Spleen (tissue), 11 donors: ENCODE results near the gene NFATC1. TPM values are rescaled to one million over a fixed set of nuclear protein-coding genes. Genes with fewer than 3 reads are reported as not detected.

Experiments
- DNase-seq: peaks from one replicate; pipeline ENCODE4 v3.0.0-alpha.2; 2020
- H3K27ac ChIP-seq, 8 donors: fragments of 200-600 bp; sonication (generic) in 7 of 8; 1 replicate in 4 of 8; 2 replicates in 4 of 8; pipeline versions ENCODE4 v1.5.0 to v1.8.0; 2016 to 2021; ENCODE audit warnings: inconsistent platforms in 4 of 8, mild to moderate bottlenecking in 4 of 8, moderate library complexity in 1 of 8
- H3K27me3 ChIP-seq, 7 donors: fragments of 200-600 bp; sonication (generic) in 6 of 7; replicated peaks in 1 of 7; 1 replicate in 4 of 7; 2 replicates in 3 of 7; pipeline versions ENCODE4 v1.5.0 to v1.8.0; 2016 to 2021; ENCODE audit warnings: inconsistent platforms in 3 of 7, mild to moderate bottlenecking in 1 of 7
- H3K36me3 ChIP-seq, 6 donors: fragments of 200-600 bp; sonication (generic) in 5 of 6; 1 replicate in 4 of 6; 2 replicates in 2 of 6; pipeline versions ENCODE4 v1.5.0 to v1.8.0; 2016 to 2021; ENCODE audit warnings: inconsistent platforms in 2 of 6
- H3K4me1 ChIP-seq, 6 donors: fragments of 200-600 bp; sonication (generic) in 5 of 6; 1 replicate in 3 of 6; 2 replicates in 3 of 6; pipeline versions ENCODE4 v1.5.0 to v1.8.0; 2016 to 2021; ENCODE audit warnings: inconsistent platforms in 3 of 6
- H3K4me3 ChIP-seq, 8 donors: fragments of 200-600 bp; sonication (generic) in 7 of 8; 1 replicate in 4 of 8; 2 replicates in 4 of 8; pipeline versions ENCODE4 v1.5.0 to v1.8.0; 2016 to 2021; ENCODE audit warnings: inconsistent platforms in 4 of 8, mild to moderate bottlenecking in 4 of 8, moderate library complexity in 2 of 8
- H3K9me3 ChIP-seq, 8 donors: fragments of 200-600 bp; sonication (generic) in 7 of 8; 1 replicate in 4 of 8; 2 replicates in 4 of 8; pipeline versions ENCODE4 v1.5.0 to v1.8.0; 2016 to 2021; ENCODE audit warnings: inconsistent platforms in 4 of 8
- POLR2A ChIP-seq, 3 donors: fragments of 450-650 bp; IDR thresholded peaks; one replicate each; pipeline ENCODE4 v1.5.1; 2017; ENCODE audit warnings: antibody characterized with exemption in 3 of 3, mild to moderate bottlenecking in 1 of 3
- POLR2AphosphoS5 ChIP-seq, 3 donors: sonication (generic); formaldehyde crosslinking; IDR thresholded peaks; one replicate each; pipeline ENCODE4 v1.5.1; 2017; ENCODE audit warnings: antibody characterized with exemption in 3 of 3
- WGBS, 5 donors: extraction: QIAGEN DNeasy Blood & Tissue Kit in 3 of 5; methylation state at CpG; one replicate each; pipeline versions ENCODE4 v1.1.5 to v1.1.7; 2013 to 2018; 5-methylcytosine and 5-hydroxymethylcytosine counted together
- intact Hi-C: fragments of 100-400 bp; cut with DNase I; formaldehyde crosslinking; loops from one replicate; pipeline ENCODE4 v1.15.0; 2023; ENCODE audit warnings: low total_unique reads
- polyA plus RNA-seq, 3 donors: library from polyadenylated mRNA; stranded (reverse); fragments of 200-250 nt; gene quantifications; one replicate each; pipeline ENCODE4 v1.2.1, GENCODE V29; 2013
- total RNA-seq, 7 donors: library from RNA; depleted of rRNA in 3 of 7; stranded (reverse); fragments of >200 nt in 3 of 7; fragmentation: NEBNext Ultra II Directional in 4 of 7; extraction: Animal tissue kit (Norgen Biotek cat#: 25700) in 4 of 7; gene quantifications; one replicate each; pipeline versions ENCODE4 v1.1.0 to v1.2.1, GENCODE V29; 2016 to 2021
- TF ChIP-seq, protein P1 (sequence below), 11 experiments: fragments of 200-600 bp in 7 of 11; fragments of 450-650 bp in 4 of 11; sonication (generic) in 4 of 11; IDR thresholded peaks in 8 of 11; conservative IDR thresholded peaks in 3 of 11; 1 replicate in 7 of 11; 2 replicates in 4 of 11; pipeline versions ENCODE4 v1.4.0 to v1.8.0; 2016 to 2021; ENCODE audit warnings: antibody characterized with exemption in 11 of 11, inconsistent platforms in 4 of 11, mild to moderate bottlenecking in 1 of 11
- donor health status: healthy with polysubstance abuse.
- donor health status: DM: no; HTN: no; CAD: no; lungs with moderate emphysema.
- donor health status: DM: no; HTN: no; CAD: no.
- donor health status: Bipolar disorder and iron deficiency.
- donor health status: healthy.
- donor health status: DM: no; HTN: no; CAD: no.
- donor health status: DM: yes; HTN: yes; CAD: no.

The NFATC1 gene
- total and polyA plus RNA-seq, 10 donors, result 20.7 to 64.9 (median 47.4) TPM

DNA sequence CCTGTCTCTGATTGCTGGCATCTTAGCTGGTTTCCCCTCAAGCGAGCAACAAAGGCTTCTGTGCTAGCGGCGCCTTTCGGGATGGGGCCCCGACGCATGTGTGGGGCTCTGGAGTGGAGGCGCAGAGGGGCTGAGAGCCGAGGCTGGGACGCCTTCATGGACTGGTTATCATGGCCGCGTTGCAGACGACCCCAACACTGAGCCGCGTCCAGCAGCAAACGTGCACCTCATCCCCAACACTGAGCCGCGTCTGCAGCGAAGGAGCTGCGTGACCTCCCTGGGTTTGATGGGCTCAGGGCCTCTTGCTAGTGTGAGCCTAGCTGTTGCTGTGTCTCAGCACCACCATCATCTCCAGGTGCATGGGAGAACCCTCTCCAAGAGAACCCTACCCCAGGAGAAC, 160.2 kb downstream of the NFATC1 start:
- Histone ChIP-seq H3K36me3 (no peaks in the 10 kb centered on the region), H3K27me3 (peaks cover 0 to 15% (median 0%) of the 10 kb centered on the region in 7 donors), H3K4me3 (no peak overlapping the region), H3K27ac (no peak overlapping the region), H3K9me3 (no peaks in the 10 kb centered on the region), H3K4me1 (no peaks in the 10 kb centered on the region)
- WGBS, 5 donors, result 91 to 99% (median 96%) methylated on average over 15 to 19 of the region's 19 CpGs
- no peak for DNase-seq
- TF ChIP-seq, protein P1, sequence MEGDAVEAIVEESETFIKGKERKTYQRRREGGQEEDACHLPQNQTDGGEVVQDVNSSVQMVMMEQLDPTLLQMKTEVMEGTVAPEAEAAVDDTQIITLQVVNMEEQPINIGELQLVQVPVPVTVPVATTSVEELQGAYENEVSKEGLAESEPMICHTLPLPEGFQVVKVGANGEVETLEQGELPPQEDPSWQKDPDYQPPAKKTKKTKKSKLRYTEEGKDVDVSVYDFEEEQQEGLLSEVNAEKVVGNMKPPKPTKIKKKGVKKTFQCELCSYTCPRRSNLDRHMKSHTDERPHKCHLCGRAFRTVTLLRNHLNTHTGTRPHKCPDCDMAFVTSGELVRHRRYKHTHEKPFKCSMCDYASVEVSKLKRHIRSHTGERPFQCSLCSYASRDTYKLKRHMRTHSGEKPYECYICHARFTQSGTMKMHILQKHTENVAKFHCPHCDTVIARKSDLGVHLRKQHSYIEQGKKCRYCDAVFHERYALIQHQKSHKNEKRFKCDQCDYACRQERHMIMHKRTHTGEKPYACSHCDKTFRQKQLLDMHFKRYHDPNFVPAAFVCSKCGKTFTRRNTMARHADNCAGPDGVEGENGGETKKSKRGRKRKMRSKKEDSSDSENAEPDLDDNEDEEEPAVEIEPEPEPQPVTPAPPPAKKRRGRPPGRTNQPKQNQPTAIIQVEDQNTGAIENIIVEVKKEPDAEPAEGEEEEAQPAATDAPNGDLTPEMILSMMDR (IDR thresholded peaks at IDR 0.05 in 8 of 11, conservative IDR thresholded peaks at IDR 0.05 in 3 of 11), result no peak
- TF ChIP-seq POLR2A (IDR thresholded peaks at IDR 0.05), result no peak
- no peak for TF ChIP-seq POLR2AphosphoS5 (IDR thresholded peaks at IDR 0.05)
- intact Hi-C loops, result no loop called here

DNA sequence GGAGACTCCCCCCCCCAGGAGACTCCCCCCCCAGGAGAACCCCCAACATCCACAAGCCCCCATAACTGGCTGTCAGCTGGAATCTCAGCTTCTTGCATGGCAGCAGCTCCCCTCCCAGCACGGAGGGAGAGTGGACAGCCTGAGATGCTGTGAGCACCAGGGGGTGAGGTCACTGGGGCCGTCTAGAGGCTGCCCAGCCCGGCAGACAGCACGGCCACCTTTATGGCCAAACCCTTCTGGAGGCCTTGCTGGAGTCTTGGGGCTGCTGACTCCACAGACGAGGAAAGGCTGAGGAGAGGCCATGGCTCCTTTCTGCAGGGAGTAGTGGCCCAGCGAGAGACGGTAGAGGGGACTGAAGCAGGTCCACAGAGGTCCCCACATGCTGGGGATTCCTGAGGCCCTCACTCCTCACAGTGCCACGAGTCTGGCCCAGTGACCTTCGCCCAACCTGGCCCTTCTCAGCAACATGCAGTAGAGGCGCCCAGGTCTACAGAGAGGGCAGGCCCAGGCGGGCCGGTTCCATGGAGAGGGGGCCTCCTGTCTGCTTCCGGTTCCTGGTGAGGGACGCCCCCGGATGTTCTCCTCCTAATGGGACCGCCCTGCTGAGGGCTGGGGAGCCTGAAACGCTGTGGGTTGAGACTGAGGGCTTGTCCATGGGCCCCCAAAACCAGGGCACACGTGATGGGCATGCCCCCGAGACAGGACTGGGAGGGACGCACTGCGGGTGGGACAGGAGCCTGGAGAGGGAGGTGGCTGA, 161.3 kb downstream of the NFATC1 start:
- intact Hi-C loops, result no loop called here
- no peaks in the 10 kb centered on the region for H3K9me3 ChIP-seq
- DNase-seq, result no peak

DNA sequence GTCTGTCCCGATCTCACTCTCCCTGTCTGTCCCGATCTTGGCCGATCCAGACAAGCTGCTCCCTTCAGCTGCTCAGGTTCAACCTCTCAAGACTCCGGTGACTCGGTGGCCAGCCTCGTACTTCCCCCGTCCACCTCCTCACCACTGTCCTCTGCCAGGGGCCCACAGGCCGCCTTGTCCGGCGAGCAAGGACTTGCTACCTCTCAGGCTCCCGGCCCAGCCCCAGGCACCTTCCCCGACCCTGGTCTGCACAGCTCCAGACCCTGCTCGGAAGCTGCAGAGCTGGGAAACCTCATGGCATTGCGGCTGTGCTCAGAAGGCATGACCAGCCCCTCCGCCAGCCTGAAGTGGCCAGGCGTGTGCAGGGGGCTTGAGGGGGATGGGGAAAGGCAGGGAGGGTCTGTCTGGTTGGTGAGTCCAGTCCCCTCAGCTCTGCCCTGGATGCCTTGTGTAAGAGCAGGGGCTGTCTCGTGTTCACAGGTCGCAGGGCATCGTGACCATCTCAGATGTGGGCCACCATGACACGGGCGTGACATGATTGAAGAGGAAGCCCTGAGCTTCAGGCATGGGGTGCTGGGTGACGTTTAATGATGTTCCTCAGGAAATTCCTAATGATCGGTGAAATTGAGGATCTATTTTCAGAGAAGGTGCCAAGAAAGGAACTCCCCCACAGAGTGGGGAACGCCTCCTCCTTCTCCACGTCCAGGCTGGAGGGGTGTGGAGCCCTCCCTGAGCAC, 162.6 kb downstream of the NFATC1 start:
- H3K36me3 ChIP-seq, result no peaks in the 10 kb centered on the region
- no peaks in the 10 kb centered on the region for H3K9me3 ChIP-seq
- 88 to 92% (median 89%) methylated on average over 24 to 25 of the region's 25 CpGs for WGBS, 5 donors
- DNase-seq, result no peak
- peaks cover 0 to 4% (median 0%) of the 10 kb centered on the region in 7 donors for H3K27me3 ChIP-seq
- no peak overlapping the region for H3K4me3 ChIP-seq
- no peaks in the 10 kb centered on the region for H3K4me1 ChIP-seq
- intact Hi-C loops, result no loop called here
- H3K27ac ChIP-seq, result no peak overlapping the region
- TF ChIP-seq POLR2A (IDR thresholded peaks at IDR 0.05), result no peak
- no peak for TF ChIP-seq POLR2AphosphoS5 (IDR thresholded peaks at IDR 0.05)
- TF ChIP-seq, protein P1 (IDR thresholded peaks at IDR 0.05 in 8 of 11, conservative IDR thresholded peaks at IDR 0.05 in 3 of 11), result no peak

More for the DNA sequence above, 161.3 kb downstream of the NFATC1 start:
- Histone ChIP-seq H3K27ac (no peak overlapping the region), H3K27me3 (peaks cover 0 to 15% (median 0%) of the 10 kb centered on the region in 7 donors), H3K4me1 (no peaks in the 10 kb centered on the region), H3K4me3 (no peak overlapping the region), H3K36me3 (no peaks in the 10 kb centered on the region)
- TF ChIP-seq, protein P1 (IDR thresholded peaks at IDR 0.05 in 8 of 11, conservative IDR thresholded peaks at IDR 0.05 in 3 of 11), result no peak
- TF ChIP-seq POLR2AphosphoS5 (IDR thresholded peaks at IDR 0.05) (no peak), POLR2A (IDR thresholded peaks at IDR 0.05) (no peak)
- 77 to 89% (median 82%) methylated on average over 8 to 21 of the region's 21 CpGs for WGBS, 5 donors

DNA sequence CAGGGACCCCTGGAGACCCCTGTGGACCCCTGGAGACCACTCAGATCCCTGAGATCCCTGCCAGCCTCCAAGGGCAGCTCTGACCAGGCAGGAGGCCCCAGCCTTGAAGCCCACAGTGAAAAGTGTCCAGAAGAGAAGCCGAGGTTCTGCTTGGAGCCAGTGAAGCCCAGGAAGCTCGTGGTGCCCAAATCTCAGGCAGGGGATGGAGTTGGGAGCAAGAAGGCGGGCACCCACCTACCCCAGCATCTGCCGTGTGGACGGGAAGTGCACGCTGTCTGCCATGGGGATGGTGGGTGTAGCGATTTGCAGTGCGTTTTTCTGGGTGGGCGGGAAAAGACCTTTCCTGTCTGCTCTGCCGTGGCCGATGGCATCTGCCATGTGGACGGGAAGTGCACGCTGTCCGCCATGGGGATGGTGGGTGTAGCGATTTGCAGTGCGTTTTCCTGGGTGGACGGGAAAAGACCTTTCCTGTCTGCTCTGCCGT, 163.2 kb downstream of the NFATC1 start:
- Histone ChIP-seq H3K4me1 (no peaks in the 10 kb centered on the region), H3K9me3 (no peaks in the 10 kb centered on the region), H3K4me3 (no peak overlapping the region), H3K27ac (no peak overlapping the region), H3K27me3 (peaks cover 0 to 4% (median 0%) of the 10 kb centered on the region in 7 donors), H3K36me3 (no peaks in the 10 kb centered on the region)
- intact Hi-C loops, result no loop called here
- 89 to 97% (median 92%) methylated on average over 14 to 18 of the region's 18 CpGs for WGBS, 5 donors
- DNase-seq, result no peak
- TF ChIP-seq POLR2AphosphoS5 (IDR thresholded peaks at IDR 0.05), result no peak
- TF ChIP-seq, protein P1 (IDR thresholded peaks at IDR 0.05 in 8 of 11, conservative IDR thresholded peaks at IDR 0.05 in 3 of 11), result no peak
- no peak for TF ChIP-seq POLR2A (IDR thresholded peaks at IDR 0.05)
